GM20000 (cell line): Measurements from ENCODE around the gene ANAPC2.

ENCODE experiments used
- DNase-seq: peaks from one replicate; pipeline ENCODE4 v3.0.0; 2012; ENCODE audit warnings: low spot score
- CTCF ChIP-seq: IDR thresholded peaks from 2 replicates; pipeline ENCODE4 v1.5.1; 2012; ENCODE audit warnings: mild to moderate bottlenecking, control low read depth; ENCODE audit errors: extremely low read depth, missing control alignments

The ANAPC2 gene

GRCh38 chr9:137185921-137186320, 2.4 kb downstream of the ANAPC2 start:
- no peak for DNase-seq
- no peak for TF ChIP-seq CTCF

- no peak for TF ChIP-seq CTCF
These were observed 3.3 kb downstream of the ANAPC2 start for GRCh38 chr9:137184881-137185660.

GRCh38 chr9:137183980-137184595, 4.3 kb downstream of the ANAPC2 start:
- TF ChIP-seq CTCF: no peak
- DNase-seq: no peak

More at GRCh38 chr9:137184881-137185660, 3.3 kb downstream of the ANAPC2 start:
- DNase-seq: no peak

GRCh38 chr9:137182836-137183235, 5.5 kb downstream of the ANAPC2 start:
- DNase-seq: no peak
- TF ChIP-seq CTCF: no peak

- no peak for DNase-seq
- TF ChIP-seq CTCF: no peak
These were observed 6.7 kb downstream of the ANAPC2 start for GRCh38 chr9:137181680-137182079.

- DNase-seq: no peak
- TF ChIP-seq CTCF: no peak
These were observed 7.9 kb downstream of the ANAPC2 start for GRCh38 chr9:137180491-137180890.

GRCh38 chr9:137179761-137180160, 8.6 kb downstream of the ANAPC2 start:
- no peak for DNase-seq
- TF ChIP-seq CTCF: no peak
